Measurements from ENCODE around the gene TMEM169. TPM values are rescaled to one million over a fixed set of nuclear protein-coding genes. Genes with fewer than 3 reads are reported as not detected.

TMEM169 gene
- total RNA-seq, 2 donors from 2014 or later, result not detected

DNA sequence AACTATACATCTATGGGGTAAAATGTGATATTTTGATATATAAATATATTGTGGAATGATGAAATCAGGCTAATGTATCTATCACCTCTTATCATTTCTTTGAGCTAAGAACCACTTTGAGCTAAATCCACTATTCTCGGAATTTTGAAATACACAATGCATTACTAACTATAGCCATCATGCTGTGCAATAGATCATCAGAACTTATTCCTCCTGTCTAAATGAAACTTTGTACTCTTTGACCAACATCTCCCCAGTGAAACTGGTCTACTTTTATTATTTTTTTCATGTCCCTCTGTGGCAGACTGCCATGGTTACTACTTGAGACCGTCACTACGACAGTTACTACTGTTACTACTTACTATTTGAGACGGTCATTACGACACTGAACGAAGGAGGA is 11.5 kb upstream of the TMEM169 start:
- no peak overlapping the region for H3K4me3 ChIP-seq
- DNase-seq (ENCODE audit: low spot score), result no peak
- H3K27me3 ChIP-seq (replicated peaks; ENCODE audit: insufficient read depth), result no peaks in the 10 kb centered on the region
- TF ChIP-seq, protein P1, sequence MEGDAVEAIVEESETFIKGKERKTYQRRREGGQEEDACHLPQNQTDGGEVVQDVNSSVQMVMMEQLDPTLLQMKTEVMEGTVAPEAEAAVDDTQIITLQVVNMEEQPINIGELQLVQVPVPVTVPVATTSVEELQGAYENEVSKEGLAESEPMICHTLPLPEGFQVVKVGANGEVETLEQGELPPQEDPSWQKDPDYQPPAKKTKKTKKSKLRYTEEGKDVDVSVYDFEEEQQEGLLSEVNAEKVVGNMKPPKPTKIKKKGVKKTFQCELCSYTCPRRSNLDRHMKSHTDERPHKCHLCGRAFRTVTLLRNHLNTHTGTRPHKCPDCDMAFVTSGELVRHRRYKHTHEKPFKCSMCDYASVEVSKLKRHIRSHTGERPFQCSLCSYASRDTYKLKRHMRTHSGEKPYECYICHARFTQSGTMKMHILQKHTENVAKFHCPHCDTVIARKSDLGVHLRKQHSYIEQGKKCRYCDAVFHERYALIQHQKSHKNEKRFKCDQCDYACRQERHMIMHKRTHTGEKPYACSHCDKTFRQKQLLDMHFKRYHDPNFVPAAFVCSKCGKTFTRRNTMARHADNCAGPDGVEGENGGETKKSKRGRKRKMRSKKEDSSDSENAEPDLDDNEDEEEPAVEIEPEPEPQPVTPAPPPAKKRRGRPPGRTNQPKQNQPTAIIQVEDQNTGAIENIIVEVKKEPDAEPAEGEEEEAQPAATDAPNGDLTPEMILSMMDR (IDR thresholded peaks at IDR 0.05), result no peak
- no peak overlapping the region for H3K27ac ChIP-seq
- no peaks in the 10 kb centered on the region for H3K36me3 ChIP-seq
- ATAC-seq (ENCODE audit: insufficient number of reproducible peaks, low FRiP score, low read depth), result no peak
- H3K4me1 ChIP-seq (ENCODE audit: control insufficient read depth in 1 of 2, low read depth in 2 of 2), result no peaks in the 10 kb centered on the region
- H3K9me3 ChIP-seq, result no peaks in the 10 kb centered on the region

DNA sequence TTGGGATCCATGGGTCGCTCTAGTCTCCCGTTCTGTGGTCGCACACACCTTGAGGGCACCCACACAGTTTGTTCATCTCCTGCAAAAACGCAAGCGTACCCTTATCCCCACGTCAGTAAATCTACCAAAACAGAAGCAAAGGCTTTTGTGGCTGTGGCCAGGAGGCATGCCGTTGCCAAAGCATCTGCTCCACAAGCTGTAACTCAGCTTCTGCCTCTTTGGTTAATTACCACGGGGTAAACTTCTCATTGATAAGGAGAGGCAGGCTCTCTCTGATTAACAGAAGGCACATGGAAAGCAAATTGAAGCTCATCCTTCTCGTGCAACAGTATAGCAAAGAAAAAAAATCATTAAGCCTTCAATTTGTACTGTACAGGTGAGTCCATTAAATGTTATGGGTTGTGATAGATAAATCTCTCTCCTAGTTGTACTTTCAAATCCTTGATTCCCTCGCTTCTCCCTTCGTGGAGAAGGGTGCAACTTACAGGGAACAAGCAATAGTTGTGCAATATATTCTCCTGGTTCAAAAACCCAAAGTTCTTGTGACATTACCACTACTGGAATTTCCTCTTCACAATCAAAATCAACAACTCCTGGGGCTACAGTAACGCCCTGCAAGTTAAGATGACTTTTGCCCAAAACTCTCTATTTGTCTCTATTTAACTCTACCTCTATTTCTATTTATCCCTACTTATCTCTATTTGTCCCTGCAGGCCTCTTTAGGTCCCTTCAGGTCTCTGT is 10.4 kb upstream of the TMEM169 start:
- Histone ChIP-seq H3K4me3 (no peak overlapping the region), H3K9me3 (no peaks in the 10 kb centered on the region), H3K27ac (no peak overlapping the region), H3K4me1 (ENCODE audit: control insufficient read depth in 1 of 2, low read depth in 2 of 2) (no peaks in the 10 kb centered on the region), H3K36me3 (no peaks in the 10 kb centered on the region), H3K27me3 (replicated peaks; ENCODE audit: insufficient read depth) (no peaks in the 10 kb centered on the region)
- TF ChIP-seq, protein P1 (IDR thresholded peaks at IDR 0.05), result no peak
- DNase-seq (ENCODE audit: low spot score), result no peak
- no peak for ATAC-seq (ENCODE audit: insufficient number of reproducible peaks, low FRiP score, low read depth)

- TF ChIP-seq, protein P1 (IDR thresholded peaks at IDR 0.05), result no peak
- H3K36me3 ChIP-seq, result no peaks in the 10 kb centered on the region
- no peak overlapping the region for H3K4me3 ChIP-seq
- DNase-seq (ENCODE audit: low spot score) (no peak), ATAC-seq (ENCODE audit: insufficient number of reproducible peaks, low FRiP score, low read depth) (no peak)
- H3K27me3 ChIP-seq (replicated peaks; ENCODE audit: insufficient read depth), result no peaks in the 10 kb centered on the region
- H3K4me1 ChIP-seq (ENCODE audit: control insufficient read depth in 1 of 2, low read depth in 2 of 2), result no peaks in the 10 kb centered on the region
- no peak overlapping the region for H3K27ac ChIP-seq
- H3K9me3 ChIP-seq, result no peaks in the 10 kb centered on the region
These were observed 9.2 kb upstream of the TMEM169 start for GRCh38 chr2:216072473-216072872.

GRCh38 chr2:216073773-216074172 is 7.9 kb upstream of the TMEM169 start:
- no peaks in the 10 kb centered on the region for H3K36me3 ChIP-seq
- H3K27ac ChIP-seq, result no peak overlapping the region
- ATAC-seq (ENCODE audit: insufficient number of reproducible peaks, low FRiP score, low read depth) (no peak), DNase-seq (ENCODE audit: low spot score) (no peak)
- TF ChIP-seq, protein P1 (IDR thresholded peaks at IDR 0.05), result no peak
- H3K27me3 ChIP-seq (replicated peaks; ENCODE audit: insufficient read depth), result no peaks in the 10 kb centered on the region
- H3K9me3 ChIP-seq, result no peaks in the 10 kb centered on the region
- no peaks in the 10 kb centered on the region for H3K4me1 ChIP-seq (ENCODE audit: control insufficient read depth in 1 of 2, low read depth in 2 of 2)
- H3K4me3 ChIP-seq, result no peak overlapping the region

DNA sequence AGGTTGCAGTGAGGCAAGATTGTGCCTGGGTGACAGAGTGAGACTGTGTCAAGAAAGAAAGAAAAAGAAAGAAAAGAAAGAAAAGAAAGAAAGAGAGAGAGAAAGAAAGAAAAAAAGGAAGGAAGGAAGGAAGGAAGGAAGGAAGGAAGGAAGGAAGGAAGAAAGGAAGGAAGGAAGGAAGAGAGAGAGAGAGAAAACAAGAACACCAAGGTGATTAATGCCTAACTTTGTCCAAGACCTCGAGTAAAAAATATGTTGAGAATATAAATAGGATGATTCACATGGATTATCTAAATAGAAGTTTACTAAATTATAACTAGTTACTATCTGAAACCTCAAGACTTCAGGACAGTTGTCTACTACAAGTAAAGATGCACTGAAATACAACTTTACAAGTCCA is 7.3 kb upstream of the TMEM169 start:
- Histone ChIP-seq H3K27me3 (replicated peaks; ENCODE audit: insufficient read depth) (no peaks in the 10 kb centered on the region), H3K4me3 (no peak overlapping the region), H3K9me3 (no peaks in the 10 kb centered on the region), H3K4me1 (ENCODE audit: control insufficient read depth in 1 of 2, low read depth in 2 of 2) (no peaks in the 10 kb centered on the region), H3K36me3 (no peaks in the 10 kb centered on the region), H3K27ac (no peak overlapping the region)
- DNase-seq (ENCODE audit: low spot score) (no peak), ATAC-seq (ENCODE audit: insufficient number of reproducible peaks, low FRiP score, low read depth) (no peak)
- TF ChIP-seq, protein P1 (IDR thresholded peaks at IDR 0.05), result no peak
